ENCODE measurements around the gene SH3YL1.

Gene SH3YL1

DNA sequence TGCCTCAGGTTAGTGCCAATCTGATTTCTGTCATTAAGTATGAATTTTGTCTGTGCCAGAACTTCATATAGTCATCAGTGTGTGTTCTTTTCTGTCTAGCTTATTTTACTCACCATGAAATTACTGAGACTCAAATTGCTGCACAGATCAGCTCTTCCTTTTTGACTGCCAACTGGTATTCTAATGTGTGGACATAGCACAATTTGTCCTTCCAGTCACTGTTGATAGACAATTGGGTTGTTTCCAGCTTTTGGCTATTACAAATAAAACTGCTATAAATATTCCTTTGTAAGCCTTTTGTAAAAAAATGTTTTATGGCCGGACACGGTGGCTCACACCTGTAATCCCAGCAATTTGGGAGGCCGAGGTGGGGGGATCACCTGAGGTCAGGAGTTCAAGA, 7.7 kb downstream of the SH3YL1 start:
- no peak for DNase-seq (ENCODE audit: low read depth)

DNA sequence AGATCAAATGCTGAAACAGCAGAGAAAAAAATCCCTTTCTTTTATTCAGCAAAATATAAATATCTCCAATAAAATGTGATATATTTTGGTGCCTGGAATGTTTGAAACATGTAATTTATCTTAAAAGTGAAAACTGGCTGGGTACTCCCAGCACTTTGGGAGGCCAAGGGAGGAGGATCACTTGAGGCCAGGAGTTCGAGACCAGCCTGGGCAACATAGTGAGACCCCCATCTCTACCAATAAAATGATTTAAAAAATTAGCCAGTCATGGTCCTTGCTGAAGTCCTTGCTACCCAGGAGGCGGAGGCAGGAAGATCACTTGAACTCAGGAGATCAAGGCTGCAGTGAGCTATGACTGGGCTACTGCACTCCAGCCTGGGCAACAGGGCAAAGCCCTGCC, 8.6 kb downstream of the SH3YL1 start:
- no peak for DNase-seq (ENCODE audit: low read depth)

DNA sequence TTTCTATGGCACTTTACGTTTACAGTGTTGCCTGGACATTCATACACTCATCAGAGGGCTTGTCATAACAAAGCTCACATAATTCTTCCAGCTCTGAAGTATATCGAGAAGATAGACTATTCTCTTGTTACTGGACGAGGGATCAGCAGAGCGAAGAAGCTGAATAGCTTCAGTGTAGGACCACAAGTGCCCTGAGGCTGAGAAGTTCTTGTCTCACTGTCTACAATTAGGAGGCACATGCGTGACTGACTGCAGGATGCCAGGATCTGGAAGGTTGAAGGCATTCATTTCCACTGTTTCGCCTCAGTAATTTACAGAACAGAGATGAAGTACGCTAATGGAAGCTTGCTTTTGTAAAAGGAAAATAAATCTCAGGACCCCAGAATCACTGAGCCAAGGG, 9.6 kb downstream of the SH3YL1 start:
- no peak for DNase-seq (ENCODE audit: low read depth)

DNA sequence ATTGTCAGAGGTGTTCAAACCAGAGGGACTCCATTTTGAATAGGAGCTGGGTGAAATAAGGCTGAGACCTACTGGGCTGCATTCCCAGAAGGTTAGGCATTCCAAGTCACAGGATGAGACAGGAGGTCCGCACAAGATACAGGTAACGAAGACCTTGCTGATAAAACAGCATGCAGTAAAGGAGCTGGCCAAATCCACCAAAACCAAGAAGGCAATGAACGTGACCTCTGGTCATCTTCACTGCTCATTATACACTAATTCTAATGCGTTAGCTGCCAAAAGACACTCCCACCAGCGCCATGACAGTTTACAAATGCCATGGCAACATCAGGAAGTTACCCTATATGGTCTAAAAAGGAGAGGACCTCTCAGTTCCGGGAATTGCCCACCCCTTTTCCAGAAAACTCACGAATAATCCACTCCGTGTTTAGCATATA, 10.6 kb downstream of the SH3YL1 start:
- DNase-seq (ENCODE audit: low read depth): no peak

DNA sequence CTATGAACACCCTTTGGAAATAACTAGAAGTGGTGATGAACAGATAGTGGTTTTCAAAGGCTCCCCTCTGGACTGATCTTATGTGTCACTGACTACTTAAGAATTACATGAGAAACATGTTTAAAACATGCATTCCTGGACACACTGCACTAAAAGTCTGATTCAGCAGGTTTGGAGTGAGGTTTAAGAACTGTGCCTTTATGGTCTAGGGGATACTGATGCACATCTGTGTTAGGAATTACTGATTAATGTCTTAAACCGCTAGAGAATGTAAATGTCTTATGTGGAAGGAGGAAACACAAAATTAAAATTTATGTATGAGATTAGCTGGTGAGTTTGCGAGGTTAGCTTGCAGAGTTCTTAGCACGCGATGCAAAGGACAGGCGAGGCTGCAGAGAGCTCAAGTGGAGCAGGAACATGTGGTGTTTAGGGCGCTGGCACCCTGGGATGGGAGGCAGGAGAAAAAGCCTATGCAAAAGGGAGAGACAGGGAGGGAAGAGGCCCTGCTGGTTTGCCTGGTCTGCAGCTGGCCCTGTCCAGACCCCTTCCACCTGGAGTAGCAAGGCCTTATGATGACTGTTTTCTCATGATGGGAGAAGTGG, 11.7 kb downstream of the SH3YL1 start:
- no peak for DNase-seq (ENCODE audit: low read depth)

DNA sequence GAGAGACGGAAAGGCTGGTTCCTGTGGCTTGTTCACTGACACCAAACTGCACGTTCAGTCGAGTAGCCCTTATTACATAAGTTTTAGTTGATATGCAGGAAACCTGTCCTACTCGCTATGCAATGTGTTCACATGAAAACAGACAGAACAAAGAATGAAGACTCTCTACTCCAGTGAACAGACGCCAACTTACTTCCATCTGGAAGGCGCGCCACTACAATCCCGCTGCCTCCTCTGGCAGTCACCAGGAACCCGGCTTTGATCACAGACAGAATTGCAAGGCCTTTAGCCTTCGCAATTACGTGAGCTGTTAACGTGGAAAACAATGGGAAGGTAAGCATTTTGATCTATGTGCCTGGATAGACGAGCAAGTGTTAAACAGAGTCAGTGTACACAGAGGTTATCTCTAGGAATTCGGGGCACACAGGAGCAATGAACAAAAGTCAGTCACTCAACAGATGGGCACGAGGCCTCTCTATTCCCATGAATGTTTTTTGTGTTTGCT, 14.2 kb downstream of the SH3YL1 start:
- no peak for DNase-seq (ENCODE audit: low read depth)

DNA sequence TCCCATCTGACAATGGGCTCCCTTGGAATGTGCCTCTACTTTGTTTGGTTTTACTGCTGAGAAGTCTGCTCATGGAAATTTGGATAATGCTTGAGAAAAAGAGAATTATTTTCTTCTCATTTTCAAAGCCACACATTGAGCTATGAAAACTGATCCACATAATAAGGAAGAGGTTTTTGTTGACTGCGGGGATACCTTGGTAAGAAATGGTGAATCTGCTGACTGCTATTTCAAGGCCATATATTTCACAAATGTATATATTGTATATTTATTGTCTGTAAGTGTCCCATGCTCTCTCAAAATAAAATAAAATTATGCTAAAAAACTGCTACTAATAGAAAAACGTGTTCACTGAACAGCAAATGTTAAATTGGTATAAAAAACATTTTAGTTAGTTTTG, 15.1 kb downstream of the SH3YL1 start:
- no peak for DNase-seq (ENCODE audit: low read depth)

DNA sequence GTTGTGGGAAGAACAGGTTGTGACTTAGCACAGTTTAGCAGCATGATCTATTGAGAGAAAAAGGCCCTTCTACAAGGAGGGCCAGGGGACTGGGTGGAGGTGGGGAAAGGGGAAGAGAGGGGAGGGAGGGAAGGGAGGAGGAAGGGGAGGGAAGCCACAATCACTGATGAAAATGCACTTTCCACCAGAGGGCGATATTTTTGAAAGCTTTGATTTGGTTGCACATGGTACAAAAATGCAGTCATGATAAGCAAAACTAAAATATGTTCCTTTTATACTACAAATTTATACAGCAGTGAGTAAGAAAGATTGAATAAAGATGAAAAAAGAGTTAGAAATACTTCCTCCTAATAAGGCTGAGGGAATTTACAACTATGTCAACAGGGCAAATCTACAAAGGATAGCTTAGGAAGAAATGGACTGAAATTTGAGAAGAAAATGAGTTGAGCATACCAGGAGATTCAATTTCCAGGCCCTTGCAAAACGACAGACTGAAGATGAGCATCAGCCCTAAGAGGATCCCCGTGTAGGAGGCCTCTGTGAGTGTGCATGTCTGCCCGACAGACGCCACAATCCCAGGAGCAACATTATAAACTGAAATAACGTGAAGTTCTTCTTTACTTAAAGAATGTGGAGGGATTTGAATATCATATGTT, 17.2 kb downstream of the SH3YL1 start:
- peak; percentile 66 for DNase-seq (ENCODE audit: low read depth)

DNA sequence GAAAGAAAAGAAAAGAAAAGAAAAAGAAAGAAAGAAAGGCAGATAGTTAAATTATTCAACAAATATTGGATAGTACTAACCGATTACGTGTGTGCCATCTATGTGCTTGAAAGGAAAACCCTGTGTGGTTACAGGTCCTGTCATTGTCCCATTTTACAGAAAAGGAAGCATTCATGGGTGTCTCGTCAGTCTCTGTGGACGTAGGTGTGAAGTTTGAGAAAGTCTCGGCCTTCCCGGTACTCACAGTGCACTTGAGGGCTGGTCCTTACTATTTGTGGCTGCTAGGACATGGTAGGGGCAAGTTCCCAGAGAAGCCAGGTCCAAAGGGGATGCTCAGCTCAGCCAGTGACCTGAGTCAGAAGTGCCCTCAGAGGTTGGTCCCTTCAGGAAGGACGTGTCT, 19.3 kb downstream of the SH3YL1 start:
- no peak for DNase-seq (ENCODE audit: low read depth)

DNA sequence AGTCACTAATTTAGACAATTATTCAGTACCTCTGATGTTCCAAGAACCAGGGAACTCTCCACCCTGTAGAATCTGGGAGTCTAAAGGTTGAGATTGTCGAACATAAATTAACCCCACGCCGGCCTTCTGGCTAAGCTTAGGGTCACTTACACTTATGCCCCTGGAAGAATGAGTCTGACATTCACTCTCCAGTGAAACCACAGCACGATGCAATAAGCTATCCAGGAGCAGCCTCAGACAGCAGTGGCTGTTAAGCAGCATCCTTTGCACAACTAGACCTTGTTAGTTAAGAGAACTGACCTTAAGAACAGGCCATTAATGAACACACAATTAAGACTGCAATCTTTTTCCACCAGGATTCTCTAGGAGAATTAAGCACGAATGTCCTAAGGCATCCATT, 25.0 kb downstream of the SH3YL1 start:
- DNase-seq (ENCODE audit: low read depth): no peak

DNA sequence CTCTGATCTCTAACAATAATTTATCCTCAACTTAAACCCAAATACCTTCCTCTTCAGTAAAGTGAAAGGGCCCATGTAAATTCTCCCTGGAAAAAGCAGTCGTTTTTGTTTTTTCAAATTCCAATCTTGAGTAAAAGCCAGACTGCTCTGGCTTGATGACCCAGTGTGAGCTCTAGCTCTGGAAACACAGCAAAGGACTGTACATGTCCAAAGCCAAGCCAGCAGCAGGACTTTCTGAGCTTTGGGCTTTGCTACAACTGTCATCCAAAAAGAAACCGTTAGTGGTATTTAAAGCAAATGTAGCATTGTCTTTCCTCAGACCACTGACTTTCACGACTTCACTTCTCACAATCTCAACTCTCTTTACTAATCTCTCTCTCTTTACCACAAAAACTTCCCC, 25.4 kb downstream of the SH3YL1 start:
- no peak for DNase-seq (ENCODE audit: low read depth)

DNA sequence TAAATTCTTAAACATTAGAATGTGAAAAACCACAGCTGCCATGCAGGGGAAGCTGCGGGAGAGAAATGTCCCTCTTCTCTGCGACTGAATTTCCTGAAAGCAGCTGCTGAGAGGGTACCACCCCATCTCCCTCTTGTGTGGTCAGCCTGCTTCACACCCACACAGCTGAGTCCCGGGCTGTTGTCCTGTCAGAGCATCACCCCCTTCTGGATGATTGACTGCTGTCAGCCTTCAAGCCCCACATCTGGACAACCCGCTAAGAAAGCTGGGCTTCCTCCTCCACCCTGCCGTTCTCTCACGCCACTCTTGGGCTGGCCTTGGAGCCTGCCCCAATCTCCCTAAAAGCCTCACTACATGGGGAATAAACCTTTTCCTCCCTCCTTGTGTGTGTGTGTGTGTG, 26.0 kb downstream of the SH3YL1 start:
- DNase-seq (ENCODE audit: low read depth): no peak

DNA sequence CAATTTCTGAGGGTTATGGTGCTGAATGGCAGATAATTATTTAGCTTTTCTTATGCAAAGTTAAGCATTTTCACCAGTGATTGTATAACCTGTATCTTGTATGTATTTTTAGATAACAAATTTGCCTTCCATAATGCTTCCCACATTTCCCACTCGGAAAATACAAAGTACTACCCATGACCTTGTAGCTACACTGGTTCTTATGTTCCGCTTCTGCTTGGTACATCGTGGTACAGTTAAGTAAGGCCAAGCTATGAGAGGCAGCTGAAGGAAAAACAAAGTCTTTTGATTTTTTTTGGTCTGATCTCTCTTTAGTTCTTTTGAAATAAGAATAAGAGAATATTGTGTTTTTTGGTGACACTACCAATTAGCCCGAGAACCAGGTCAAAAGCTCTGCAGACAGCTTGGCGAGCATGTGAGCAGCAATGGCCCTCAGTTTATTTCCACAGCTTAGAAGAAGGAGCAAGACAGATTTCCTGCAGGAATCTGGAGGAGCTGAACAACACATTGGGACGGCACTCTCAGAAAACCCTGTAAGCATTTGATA, 26.8 kb downstream of the SH3YL1 start:
- DNase-seq (ENCODE audit: low read depth): no peak

DNA sequence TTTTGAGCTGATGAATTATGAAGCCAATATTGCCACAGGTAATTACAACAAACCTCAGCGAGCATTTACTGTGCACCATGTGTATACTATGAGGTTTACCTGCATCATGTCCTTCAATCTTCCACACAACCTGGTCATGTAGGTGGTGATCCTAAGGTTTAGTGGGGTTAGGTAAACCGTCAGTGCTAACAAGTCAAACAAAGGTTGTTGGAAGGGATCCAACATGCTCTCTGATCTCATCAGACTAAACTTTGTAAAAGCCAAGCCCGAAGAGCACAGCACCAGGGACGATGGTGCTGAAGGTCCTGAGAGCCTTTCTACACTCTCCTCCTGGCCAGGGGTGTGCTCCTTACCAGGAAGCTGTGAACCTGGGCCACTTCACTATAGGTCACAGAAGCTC, 29.4 kb downstream of the SH3YL1 start:
- no peak for DNase-seq (ENCODE audit: low read depth)

DNA sequence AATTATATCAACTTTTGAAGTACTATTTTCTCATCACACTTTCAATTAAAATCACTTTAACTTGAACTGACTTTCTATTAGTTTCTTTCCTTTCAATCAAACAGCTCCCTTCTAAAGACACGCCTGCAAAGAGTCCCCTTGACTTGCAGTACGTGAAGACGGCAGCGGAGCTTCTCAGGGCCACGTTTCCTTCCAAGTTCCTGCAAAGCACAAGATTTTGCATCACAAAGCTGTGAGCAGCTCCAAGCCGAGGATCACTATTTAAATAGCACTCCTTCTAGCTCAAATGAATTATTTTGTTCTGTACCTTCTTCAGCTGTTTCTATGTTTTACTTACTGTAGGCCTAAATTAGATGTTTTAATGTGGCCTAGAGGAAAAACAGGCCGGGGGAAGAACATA, 30.8 kb downstream of the SH3YL1 start:
- DNase-seq (ENCODE audit: low read depth): no peak

DNA sequence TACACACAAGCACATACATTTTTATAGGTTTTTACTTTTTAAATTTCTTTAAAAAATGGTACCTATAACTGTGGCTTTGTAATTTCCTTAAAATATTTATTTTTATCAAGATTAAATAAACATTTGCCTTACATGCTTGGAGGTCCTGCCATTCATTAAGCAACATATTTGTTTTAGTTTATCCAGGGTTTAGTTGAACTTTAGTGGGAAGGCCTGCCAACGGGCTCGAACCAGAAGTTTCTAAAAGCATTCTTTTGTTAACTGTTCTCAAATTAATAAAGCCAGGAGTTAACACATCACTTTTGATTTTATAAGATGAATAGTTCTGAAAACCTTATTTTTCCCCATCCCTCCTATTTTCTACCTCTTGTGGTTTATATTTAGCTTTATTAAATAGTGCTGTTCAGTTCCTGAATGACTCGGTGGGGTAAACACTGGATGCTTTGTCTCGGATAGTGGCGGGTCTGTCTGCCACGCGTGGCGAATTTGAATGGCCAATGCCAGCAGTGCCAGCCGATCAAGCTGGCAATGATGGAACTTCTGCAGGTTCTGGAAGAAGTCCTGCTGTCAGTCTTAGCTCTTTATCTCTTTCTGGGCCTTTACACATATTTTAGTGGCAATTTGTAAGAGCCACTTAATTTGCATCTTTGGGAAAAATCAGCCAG, 32.2 kb downstream of the SH3YL1 start:
- no peak for DNase-seq (ENCODE audit: low read depth)

DNA sequence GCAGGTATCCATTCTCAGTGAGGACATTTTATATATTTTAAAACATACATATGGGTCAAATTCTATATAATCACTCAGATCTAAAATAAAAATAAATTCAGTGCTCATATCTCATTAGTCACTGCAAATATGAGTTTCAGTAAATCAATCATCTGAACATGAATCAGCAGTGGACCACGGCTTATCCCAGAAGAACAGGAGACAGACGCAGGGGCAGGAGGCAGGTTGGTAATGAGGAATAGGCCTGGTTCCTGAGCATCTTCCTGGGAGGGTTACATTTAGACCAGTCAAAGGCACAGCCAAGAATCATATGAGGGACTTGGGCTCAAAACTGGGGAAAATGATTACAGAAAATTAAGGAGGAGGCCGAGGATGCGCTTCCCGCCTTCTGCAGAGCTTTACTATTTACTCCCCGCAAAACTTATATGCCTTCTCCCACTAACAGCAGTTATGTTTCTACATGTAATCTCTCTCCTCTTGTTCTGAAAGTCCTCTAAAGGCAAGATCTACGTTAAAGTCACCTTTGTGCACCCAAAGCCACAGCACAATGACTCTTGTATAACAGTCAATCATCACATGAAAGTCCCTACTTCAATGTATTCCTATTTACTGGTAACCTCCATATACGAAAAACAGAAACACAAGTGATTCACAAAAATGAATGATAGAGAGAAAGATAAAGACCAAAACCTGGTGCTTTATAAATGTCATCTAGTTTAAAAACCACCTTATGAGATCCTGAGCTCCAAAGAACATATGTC, 35.1 kb downstream of the SH3YL1 start:
- no peak for DNase-seq (ENCODE audit: low read depth)

DNA sequence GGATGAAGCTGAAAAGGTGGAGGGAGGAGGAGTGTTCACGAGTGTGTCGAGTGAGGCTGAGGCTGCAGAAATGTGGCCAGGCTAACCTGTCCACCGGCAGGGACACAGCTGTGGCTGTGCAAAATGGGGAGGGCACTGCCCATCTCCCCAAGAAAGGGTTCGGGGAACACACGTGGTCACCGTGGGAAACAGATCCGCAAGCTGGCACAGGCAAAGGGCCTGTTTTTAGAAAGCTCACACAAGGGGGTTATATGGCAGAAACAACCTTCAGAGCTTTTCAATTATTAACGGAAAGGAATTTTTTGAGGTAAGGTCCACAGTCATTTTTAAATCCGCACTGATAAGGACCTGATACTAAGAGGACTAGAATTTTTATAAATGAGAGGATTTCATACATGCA, 35.7 kb downstream of the SH3YL1 start:
- DNase-seq (ENCODE audit: low read depth): no peak

DNA sequence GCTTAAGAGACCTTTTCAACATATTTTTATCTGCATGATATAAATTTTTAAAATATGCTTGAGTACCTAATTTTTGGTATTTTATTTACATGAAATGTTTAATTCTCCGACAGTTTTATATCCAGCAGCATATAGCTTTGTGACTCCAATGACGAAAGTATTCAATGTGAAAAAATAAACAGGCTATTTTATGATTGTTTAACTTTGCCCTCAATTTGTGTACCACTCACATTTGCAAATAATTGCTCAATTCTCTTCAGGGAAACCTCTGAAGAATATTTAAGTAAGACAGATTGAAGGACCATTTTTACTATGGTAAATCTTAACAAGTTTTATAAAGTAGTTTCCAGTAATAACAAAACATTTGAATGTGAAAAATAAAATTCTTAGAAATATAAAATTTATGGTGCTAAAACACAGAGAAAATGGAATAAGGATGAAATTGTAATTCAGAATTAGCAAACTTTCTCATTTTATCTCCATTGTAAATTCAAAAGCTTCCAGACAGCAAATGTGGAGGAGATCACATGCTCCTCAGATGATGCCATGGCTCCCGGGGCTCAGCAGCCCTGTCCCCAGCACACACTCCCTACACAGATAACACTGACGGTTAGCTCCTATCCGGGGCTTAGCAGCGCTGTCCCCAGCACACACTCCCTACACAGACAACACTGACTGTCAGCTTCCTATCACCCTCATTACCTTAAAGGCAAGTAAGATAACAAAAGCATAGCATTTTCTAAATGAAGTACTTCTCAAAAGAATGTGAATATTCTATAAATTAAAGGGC, 39.7 kb downstream of the SH3YL1 start:
- DNase-seq (ENCODE audit: low read depth): no peak

DNA sequence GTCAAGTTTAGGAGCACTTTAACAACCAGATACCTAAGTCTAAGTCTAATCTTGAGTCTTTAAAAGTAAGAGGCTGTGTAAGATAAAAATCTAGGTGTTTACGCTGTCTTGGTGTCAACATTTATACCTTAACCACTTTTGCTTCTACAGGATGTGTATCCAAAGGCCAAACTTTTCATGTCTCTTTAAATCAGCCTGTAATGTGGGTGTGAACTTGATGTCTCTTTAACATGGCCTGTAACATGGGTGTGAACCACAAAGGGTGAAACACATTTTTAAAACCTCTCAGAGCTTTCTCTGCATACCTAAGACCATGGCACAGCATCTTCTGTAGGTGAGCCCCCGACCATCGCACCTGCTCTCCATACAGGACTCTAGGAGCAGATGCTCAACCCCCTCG, 40.4 kb downstream of the SH3YL1 start:
- no peak for DNase-seq (ENCODE audit: low read depth)

DNA sequence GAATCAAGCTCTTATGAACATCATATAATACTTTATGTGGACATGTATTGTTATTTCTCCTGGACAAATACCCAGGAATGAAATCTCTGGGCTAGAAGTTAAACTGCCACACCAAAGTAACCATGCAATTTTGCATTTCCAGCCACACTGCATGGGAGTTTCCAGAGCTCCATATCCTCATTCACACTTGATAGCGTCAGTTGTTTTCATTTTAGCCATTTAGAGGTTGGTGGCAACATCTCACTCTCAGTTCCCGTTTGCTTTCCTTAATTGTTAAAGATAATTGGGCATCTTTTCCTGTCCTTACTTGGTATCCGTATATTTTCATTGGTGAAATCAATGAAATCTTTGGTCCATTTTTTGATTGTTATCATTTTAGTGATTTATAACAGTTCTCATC, 47.8 kb downstream of the SH3YL1 start:
- DNase-seq (ENCODE audit: low read depth): no peak
